Measurements from ENCODE around the gene WIZ.

- TF ChIP-seq CTCF (tag by site-specific recombination; IDR thresholded peaks at IDR 0.05) (no peak), SCRT2 (tag by site-specific recombination; IDR thresholded peaks at IDR 0.05) (no peak), ZNF140 (tag by site-specific recombination; IDR thresholded peaks at IDR 0.05) (no peak), MEIS1 (CRISPR knock-in tag; IDR thresholded peaks at IDR 0.05; ENCODE audit: borderline replicate concordance) (no peak), ZNF624 (tag by site-specific recombination; IDR thresholded peaks at IDR 0.05) (no peak), WT1 (tag by site-specific recombination; IDR thresholded peaks at IDR 0.05) (no peak), ZBTB1 (tag by site-specific recombination; IDR thresholded peaks at IDR 0.05) (no peak), ZNF398 (tag by site-specific recombination; IDR thresholded peaks at IDR 0.05) (no peak), ZNF23 (tag by site-specific recombination; IDR thresholded peaks at IDR 0.05; ENCODE audit: borderline replicate concordance) (no peak), KLF9 (tag by site-specific recombination; IDR thresholded peaks at IDR 0.05; ENCODE audit: low read depth) (no peak), ATF2 (tag by site-specific recombination; IDR thresholded peaks at IDR 0.05; ENCODE audit: low read depth) (no peak), ZNF350 (tag by site-specific recombination; IDR thresholded peaks at IDR 0.05) (no peak), ZNF175 (tag by site-specific recombination; IDR thresholded peaks at IDR 0.05) (no peak), MZF1 (tag by site-specific recombination; IDR thresholded peaks at IDR 0.05; ENCODE audit: borderline replicate concordance) (no peak)
Observed at GRCh38 chr19:15444505-15445226, 5.1 kb downstream of the WIZ start.

Measured in HEK293 (cell line).